HepG2 (cell line): ENCODE results near the gene AANAT. TPM values are rescaled to one million over a fixed set of nuclear protein-coding genes. Genes with fewer than 3 reads are reported as not detected.

Source experiments
- AHDC1 ChIP-seq: sonication (generic); formaldehyde crosslinking; IDR thresholded peaks from 2 replicates; pipeline ENCODE4 v1.5.1; 2020; ENCODE audit warnings: mild to moderate bottlenecking, missing genetic modification reagents, borderline replicate concordance
- DDIT3 ChIP-seq: sonication (generic); formaldehyde crosslinking; IDR thresholded peaks from 2 replicates; pipeline ENCODE4 v1.4.0; 2020; ENCODE audit warnings: mild to moderate bottlenecking, missing genetic modification reagents
- DNMT3B ChIP-seq: conservative IDR thresholded peaks from 2 replicates; pipeline ENCODE4 v1.6.1; 2016; ENCODE audit warnings: missing biosample characterization, control low read depth
- DPF2 ChIP-seq: sonication (generic); formaldehyde crosslinking; IDR thresholded peaks from 2 replicates; pipeline ENCODE4 v1.4.0; 2020; ENCODE audit warnings: mild to moderate bottlenecking, low read depth, missing genetic modification reagents, borderline replicate concordance
- ELF3 ChIP-seq: IDR thresholded peaks from 2 replicates; pipeline ENCODE4 v1.6.1; 2016; ENCODE audit warnings: missing genetic modification reagents, missing compliant biosample characterization
- ELF4 ChIP-seq: sonication (generic); formaldehyde crosslinking; IDR thresholded peaks from 2 replicates; pipeline ENCODE4 v1.5.0; 2020; ENCODE audit warnings: missing genetic modification reagents, mild to moderate bottlenecking, moderate library complexity, borderline replicate concordance
- EP300 ChIP-seq, 3 experiments: sonication (generic) in 1 of 3; formaldehyde crosslinking in 1 of 3; IDR thresholded peaks; 2 replicates each; pipeline versions ENCODE4 v1.5.1 to v1.6.1; 2011 to 2020; ENCODE audit warnings: low read depth in 2 of 3, low read length in 2 of 3, borderline replicate concordance in 1 of 3, improper control_type of control experiment in 1 of 3, mild to moderate bottlenecking in 1 of 3, missing genetic modification reagents in 1 of 3, moderate library complexity in 1 of 3
- GLI4 ChIP-seq: sonication (generic); formaldehyde crosslinking; IDR thresholded peaks from 2 replicates; pipeline ENCODE4 v1.5.1; 2020; ENCODE audit warnings: missing genetic modification reagents, mild to moderate bottlenecking, moderate library complexity, borderline replicate concordance
- HINFP ChIP-seq: sonication (generic); formaldehyde crosslinking; IDR thresholded peaks from 2 replicates; pipeline ENCODE4 v1.4.0; 2020; ENCODE audit warnings: low read depth, mild to moderate bottlenecking, missing genetic modification reagents
- POGZ ChIP-seq: sonication (generic); formaldehyde crosslinking; IDR thresholded peaks from 2 replicates; pipeline ENCODE4 v1.4.0; 2020; ENCODE audit warnings: mild to moderate bottlenecking, missing genetic modification reagents
- POLR2AphosphoS2 ChIP-seq: IDR thresholded peaks from 2 replicates; pipeline ENCODE4 v1.6.1; 2011; ENCODE audit warnings: low read depth, low read length, improper control_type of control experiment
- RELA ChIP-seq: sonication (generic); formaldehyde crosslinking; IDR thresholded peaks from 2 replicates; pipeline ENCODE4 v1.4.0; 2020; ENCODE audit warnings: missing genetic modification reagents
- SIN3A ChIP-seq: IDR thresholded peaks from 2 replicates; pipeline ENCODE4 v1.6.1; 2011; ENCODE audit warnings: low read depth, mild to moderate bottlenecking, control low read depth, low read length, borderline replicate concordance
- U2AF1 ChIP-seq: fragments of 200-400 bp; formaldehyde crosslinking; optimal IDR thresholded peaks from 2 replicates; pipeline ENCODE3; 2017; ENCODE audit warnings: mild to moderate bottlenecking, low read depth, low read length
- YEATS4 ChIP-seq: sonication (generic); formaldehyde crosslinking; IDR thresholded peaks from 2 replicates; pipeline ENCODE4 v1.4.0; 2020; ENCODE audit warnings: missing genetic modification reagents, borderline replicate concordance
- ZFP36 ChIP-seq: fragments of 150-350 bp; IDR thresholded peaks from 2 replicates; pipeline ENCODE4 v1.6.1; 2018; ENCODE audit warnings: borderline replicate concordance, low read length, low read depth; ENCODE audit not compliant: partially characterized antibody
- ZMYM3 ChIP-seq: sonication (generic); formaldehyde crosslinking; IDR thresholded peaks from 2 replicates; pipeline ENCODE4 v1.5.1; 2020; ENCODE audit warnings: mild to moderate bottlenecking, missing genetic modification reagents
- ZNF235 ChIP-seq: sonication (generic); formaldehyde crosslinking; IDR thresholded peaks from 2 replicates; pipeline ENCODE4 v1.8.1; 2023; ENCODE audit warnings: mild to moderate bottlenecking, missing genetic modification reagents, borderline replicate concordance
- ZNF282 ChIP-seq: fragments of 450-650 bp; IDR thresholded peaks from 2 replicates; pipeline ENCODE4 v1.6.1; 2018; ENCODE audit not compliant: partially characterized antibody
- ZNF34 ChIP-seq: sonication (generic); formaldehyde crosslinking; IDR thresholded peaks from 2 replicates; pipeline ENCODE4 v1.4.0; 2020; ENCODE audit warnings: mild to moderate bottlenecking, missing genetic modification reagents, borderline replicate concordance
- ZNF781 ChIP-seq: sonication (generic); formaldehyde crosslinking; IDR thresholded peaks from 2 replicates; pipeline ENCODE4 v1.5.1; 2020; ENCODE audit warnings: borderline replicate concordance, mild to moderate bottlenecking, missing genetic modification reagents; ENCODE audit errors: not compliant biosample characterization
- polyA plus RNA-seq, 8 experiments: library from polyadenylated mRNA; depleted of rRNA in 3 of 8; stranded (reverse) in 7 of 8; unstranded in 1 of 8; fragments of >200 nt; fragmentation: Illumina TruSeq in 4 of 8; extraction: Trizol in 4 of 8; gene quantifications; 2 replicates each; pipeline versions ENCODE4 v1.2.1 to v1.2.3, GENCODE V29; 2011 to 2016; ENCODE audit warnings: low read depth in 4 of 8, missing spikeins in 1 of 8, mixed read lengths in 1 of 8; ENCODE audit not compliant: insufficient read depth in 1 of 8
- total RNA-seq, 5 experiments: library from RNA; depleted of rRNA; stranded (reverse); fragments of >200 nt; fragmentation: Illumina TruSeq; extraction: Trizol; gene quantifications; 2 replicates each; pipeline ENCODE4 v1.2.3, GENCODE V29; 2016; ENCODE audit warnings: low read depth in 1 of 5

Gene AANAT
- total and polyA plus RNA-seq, 2 of the 13 experiments (the other 11 are each of a cell fraction or from before 2014, with no cell fraction given): 0.07 TPM; not detected in 1

GRCh38 chr17:76506408-76507345, 39.3 kb downstream of the AANAT start (continued):
- TF ChIP-seq AHDC1 (CRISPR knock-in tag) (no peak), ELF4 (CRISPR knock-in tag) (no peak), ZNF34 (CRISPR knock-in tag) (no peak), GLI4 (CRISPR knock-in tag) (peak; percentile 73; the same call in 1 of the 2 replicates), ZNF235 (no peak), YEATS4 (peak; percentile 89), ZMYM3 (CRISPR knock-in tag) (no peak), POLR2AphosphoS2 (no peak), ELF3 (CRISPR knock-in tag) (peak; percentile 56; the same call in 1 of the 2 replicates), DNMT3B (no peak), SIN3A (peak; percentile 45; the same call in 1 of the 2 replicates), HINFP (CRISPR knock-in tag) (no peak), POGZ (CRISPR knock-in tag) (0 out of 2 replicates have a peak, but pooled peaks have one; percentile 10), ZFP36 (no peak), RELA (no peak), DDIT3 (no peak), U2AF1 (no peak), DPF2 (CRISPR knock-in tag) (no peak), ZNF282 (no peak), EP300 (IDR thresholded peaks at IDR 0.05; ENCODE audit: low read depth in 2 of 2, low read length in 2 of 2) (no peak), EP300 (CRISPR knock-in tag; IDR thresholded peaks at IDR 0.05; ENCODE audit: borderline replicate concordance) (peak; percentile 52; the same call in 1 of the 2 replicates), ZNF781 (CRISPR knock-in tag) (no peak)
